ENCODE results near the gene DPF3.

The DPF3 gene

GRCh38 chr14:72812292-72812851, 81.5 kb downstream of the DPF3 start:
- DNase-seq (ENCODE audit: low read depth, low spot score) = no peak
- no peak overlapping the region for H3K4me3 ChIP-seq (ENCODE audit: low read length)

GRCh38 chr14:72810201-72810600, 83.7 kb downstream of the DPF3 start:
- no peak for DNase-seq (ENCODE audit: low read depth, low spot score)
- no peak overlapping the region for H3K4me3 ChIP-seq (ENCODE audit: low read length)

GRCh38 chr14:72809063-72809462, 84.8 kb downstream of the DPF3 start:
- no peak for DNase-seq (ENCODE audit: low read depth, low spot score)
- H3K4me3 ChIP-seq (ENCODE audit: low read length) = no peak overlapping the region

GRCh38 chr14:72808564-72808963, 85.3 kb downstream of the DPF3 start:
- no peak overlapping the region for H3K4me3 ChIP-seq (ENCODE audit: low read length)
- DNase-seq (ENCODE audit: low read depth, low spot score) = no peak

- no peak overlapping the region for H3K4me3 ChIP-seq (ENCODE audit: low read length)
- DNase-seq (ENCODE audit: low read depth, low spot score) = no peak
Measured at GRCh38 chr14:72802588-72802946, 91.3 kb downstream of the DPF3 start.

- no peak for DNase-seq (ENCODE audit: low read depth, low spot score)
Measured at GRCh38 chr14:72801836-72802587, 91.9 kb downstream of the DPF3 start.

GRCh38 chr14:72801381-72801812, 92.5 kb downstream of the DPF3 start:
- no peak overlapping the region for H3K4me3 ChIP-seq (ENCODE audit: low read length)
- no peak for DNase-seq (ENCODE audit: low read depth, low spot score)

More at GRCh38 chr14:72801836-72802587, 91.9 kb downstream of the DPF3 start:
- H3K4me3 ChIP-seq (ENCODE audit: low read length) = no peak overlapping the region

- no peak overlapping the region for H3K4me3 ChIP-seq (ENCODE audit: low read length)
- no peak for DNase-seq (ENCODE audit: low read depth, low spot score)
Measured at GRCh38 chr14:72800848-72801370, 93.0 kb downstream of the DPF3 start.

- H3K4me3 ChIP-seq (ENCODE audit: low read length) = no peak overlapping the region
- DNase-seq (ENCODE audit: low read depth, low spot score) = no peak
Measured at GRCh38 chr14:72800296-72800695, 93.6 kb downstream of the DPF3 start.

- DNase-seq (ENCODE audit: low read depth, low spot score) = no peak
- H3K4me3 ChIP-seq (ENCODE audit: low read length) = no peak overlapping the region
Measured at GRCh38 chr14:72796935-72797334, 97.0 kb downstream of the DPF3 start.

GRCh38 chr14:72793156-72793939, 100.6 kb downstream of the DPF3 start:
- no peak for DNase-seq (ENCODE audit: low read depth, low spot score)
- H3K4me3 ChIP-seq (ENCODE audit: low read length) = no peak overlapping the region

GRCh38 chr14:72792051-72792788, 101.7 kb downstream of the DPF3 start:
- no peak overlapping the region for H3K4me3 ChIP-seq (ENCODE audit: low read length)
- DNase-seq (ENCODE audit: low read depth, low spot score) = no peak

- no peak overlapping the region for H3K4me3 ChIP-seq (ENCODE audit: low read length)
- DNase-seq (ENCODE audit: low read depth, low spot score) = no peak
Measured at GRCh38 chr14:72790887-72791566, 102.9 kb downstream of the DPF3 start.

GRCh38 chr14:72788972-72789728, 104.8 kb downstream of the DPF3 start:
- peak; percentile 35 for DNase-seq (ENCODE audit: low read depth, low spot score)
- H3K4me3 ChIP-seq (ENCODE audit: low read length) = no peak overlapping the region

- H3K4me3 ChIP-seq (ENCODE audit: low read length) = no peak overlapping the region
- DNase-seq (ENCODE audit: low read depth, low spot score) = no peak
Measured at GRCh38 chr14:72788255-72788654, 105.6 kb downstream of the DPF3 start.

GRCh38 chr14:72787841-72788240, 106.1 kb downstream of the DPF3 start:
- H3K4me3 ChIP-seq (ENCODE audit: low read length) = no peak overlapping the region
- no peak for DNase-seq (ENCODE audit: low read depth, low spot score)

- H3K4me3 ChIP-seq (ENCODE audit: low read length) = no peak overlapping the region
- DNase-seq (ENCODE audit: low read depth, low spot score) = no peak
Measured at GRCh38 chr14:72786378-72787350, 107.2 kb downstream of the DPF3 start.

All from Jurkat, Clone E6-1 (cell line).